GM12873 (cell line): ENCODE results near the gene ALG14.

Experiments used
- CTCF ChIP-seq: IDR thresholded peaks from 2 replicates; pipeline ENCODE4 v1.5.1; 2012; ENCODE audit warnings: low read depth, mild to moderate bottlenecking, moderate library complexity, low read length, control low read depth; ENCODE audit not compliant: insufficient read depth; ENCODE audit errors: missing control alignments

ALG14 gene

DNA sequence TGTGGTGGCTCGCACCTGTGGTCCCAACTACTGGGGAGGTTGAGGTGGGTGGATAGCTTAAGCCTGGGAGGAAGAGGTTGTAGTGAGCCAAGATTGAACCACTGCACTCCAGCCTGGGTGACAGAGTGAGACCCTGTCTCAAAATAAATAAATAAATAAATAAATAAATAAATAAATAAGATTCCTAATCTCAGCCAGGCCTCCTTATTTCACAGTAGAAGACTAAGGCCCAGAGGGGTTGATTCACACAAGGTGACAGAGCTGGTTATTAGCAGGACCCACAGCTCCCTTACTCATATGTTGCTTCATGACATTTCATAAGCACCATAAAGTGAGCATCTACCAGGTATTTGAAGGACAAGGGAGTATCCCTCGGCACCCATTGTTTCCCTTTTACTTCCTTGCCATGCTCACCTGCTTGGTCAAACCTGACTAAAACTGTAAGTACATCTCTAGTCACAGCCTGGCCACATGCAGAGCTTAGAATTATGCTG is 32.7 kb downstream of the ALG14 start:
- TF ChIP-seq CTCF, result no peak

- TF ChIP-seq CTCF, result no peak
Measured at GRCh38 chr1:95039360-95040031, 33.3 kb downstream of the ALG14 start.

- no peak for TF ChIP-seq CTCF
Measured at GRCh38 chr1:95035536-95035935, 37.2 kb downstream of the ALG14 start.

DNA sequence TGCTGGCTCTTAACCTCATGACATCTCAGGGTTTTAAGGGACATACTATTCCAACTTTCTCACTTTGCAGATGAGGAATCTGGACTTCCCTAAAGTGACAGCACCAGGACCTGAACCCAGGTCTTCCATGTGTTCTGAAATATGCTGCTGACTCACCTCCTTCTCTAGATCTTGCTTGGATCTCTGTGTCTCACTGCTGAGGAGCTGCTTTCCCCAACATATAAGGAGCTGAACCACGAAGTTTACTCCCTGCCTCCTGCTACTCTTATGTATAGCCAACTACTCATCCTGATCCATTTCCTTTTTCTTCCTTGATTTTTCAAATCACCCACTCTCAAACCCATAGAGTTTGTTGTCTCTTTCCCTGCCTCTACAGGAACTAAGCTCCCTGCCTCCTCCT is 38.2 kb downstream of the ALG14 start:
- TF ChIP-seq CTCF, result no peak

- no peak for TF ChIP-seq CTCF
Measured at GRCh38 chr1:95033843-95034242, 38.9 kb downstream of the ALG14 start.

DNA sequence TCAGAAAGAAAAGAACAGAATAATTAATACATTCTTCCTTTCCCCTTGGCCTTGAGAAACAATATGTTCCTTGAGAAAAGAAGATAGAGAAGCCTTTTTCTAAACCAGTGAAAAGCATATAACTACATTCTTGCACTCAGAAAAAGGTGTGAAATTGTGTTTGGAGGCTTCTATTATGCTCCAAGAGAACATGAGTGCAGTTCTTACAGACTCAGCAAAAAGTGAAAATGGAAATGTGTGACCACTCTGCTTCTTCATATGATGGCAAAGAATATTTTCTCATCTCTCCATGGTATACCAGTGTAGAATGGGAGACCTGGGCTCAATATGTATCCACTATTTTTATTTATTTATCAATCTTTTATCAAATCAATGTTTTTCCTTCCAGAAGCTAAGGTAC is 43.2 kb downstream of the ALG14 start:
- TF ChIP-seq CTCF, result no peak

DNA sequence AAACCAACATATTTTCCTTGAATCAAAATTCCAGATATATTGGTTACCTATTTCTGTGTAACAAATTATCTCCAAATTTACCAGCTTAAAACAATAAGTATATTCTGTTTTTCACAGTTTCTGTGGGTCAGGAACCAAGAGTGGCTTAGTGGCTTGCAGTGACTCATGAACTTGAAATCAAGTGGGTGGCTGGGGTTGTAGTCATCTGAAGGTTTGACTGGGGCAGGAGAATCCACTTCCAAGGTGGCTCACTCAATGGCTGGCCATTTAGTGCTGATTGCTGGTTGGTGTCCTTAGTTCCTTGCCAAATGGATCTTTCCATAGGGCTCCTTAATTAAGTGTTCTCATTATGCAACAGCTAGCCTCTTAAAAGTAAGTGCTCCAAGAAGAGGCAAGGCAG is 43.8 kb downstream of the ALG14 start:
- no peak for TF ChIP-seq CTCF

DNA sequence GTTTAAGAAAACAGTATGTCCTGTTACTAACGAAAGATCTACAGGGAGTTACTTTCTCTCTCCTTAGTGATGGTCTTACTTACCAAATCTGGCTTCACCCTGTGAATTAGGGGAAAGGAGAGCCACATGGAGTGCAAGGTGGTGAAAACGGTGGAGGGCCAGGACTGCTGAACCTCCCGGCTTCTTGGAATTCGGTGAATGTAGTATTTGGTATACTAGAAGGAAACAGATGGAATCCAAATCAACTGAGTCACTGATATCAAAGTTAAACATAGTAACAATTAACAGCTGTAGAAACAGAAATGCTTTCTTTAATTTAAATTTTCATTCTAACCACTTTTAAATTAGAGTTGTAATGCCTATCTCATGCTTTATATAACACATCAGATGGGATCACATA is 45.7 kb downstream of the ALG14 start:
- no peak for TF ChIP-seq CTCF
